Measurements from ENCODE around the gene MUC2.

Gene MUC2

GRCh38 chr11:1052133-1053011, 22.3 kb upstream of the MUC2 start:
- DNase-seq: no peak

- no peak for DNase-seq
Observed at GRCh38 chr11:1053121-1053901, 21.4 kb upstream of the MUC2 start.

- DNase-seq: no peak
Observed at GRCh38 chr11:1054143-1055108, 20.2 kb upstream of the MUC2 start.

- no peak for DNase-seq
Observed at GRCh38 chr11:1055109-1055703, 19.5 kb upstream of the MUC2 start.

GRCh38 chr11:1055990-1056771, 18.5 kb upstream of the MUC2 start:
- DNase-seq: no peak

- no peak for DNase-seq
Observed at GRCh38 chr11:1057806-1058205, 16.9 kb upstream of the MUC2 start.

GRCh38 chr11:1059759-1060158, 14.9 kb upstream of the MUC2 start:
- no peak for DNase-seq

- DNase-seq: no peak
Observed at GRCh38 chr11:1060410-1060809, 14.3 kb upstream of the MUC2 start.

GRCh38 chr11:1060852-1061616, 13.6 kb upstream of the MUC2 start:
- no peak for DNase-seq

GRCh38 chr11:1062075-1062820, 12.4 kb upstream of the MUC2 start:
- no peak for DNase-seq

GRCh38 chr11:1064167-1064566, 10.5 kb upstream of the MUC2 start:
- no peak for DNase-seq

GRCh38 chr11:1067812-1068496, 6.7 kb upstream of the MUC2 start:
- DNase-seq: no peak

GRCh38 chr11:1069740-1070139, 4.9 kb upstream of the MUC2 start:
- DNase-seq: no peak

- DNase-seq: no peak
Observed at GRCh38 chr11:1070594-1071462, 3.8 kb upstream of the MUC2 start.

GRCh38 chr11:1071571-1072115, 3.0 kb upstream of the MUC2 start:
- DNase-seq: no peak

GRCh38 chr11:1072116-1072820, 2.4 kb upstream of the MUC2 start:
- no peak for DNase-seq

- no peak for DNase-seq
Observed at GRCh38 chr11:1072821-1073231, 1.8 kb upstream of the MUC2 start.
